HL-60 (cell line): ENCODE data around the gene GABRA4.

ENCODE experiments used
- CTCF ChIP-seq: IDR thresholded peaks from one replicate; pipeline ENCODE4 v1.5.1; 2011; ENCODE audit warnings: low read length, control low read depth, inconsistent platforms; ENCODE audit not compliant: insufficient read depth
- POLR2AphosphoS5 ChIP-seq: IDR thresholded peaks from 2 replicates; pipeline ENCODE4 v1.6.1; 2012; ENCODE audit warnings: low read depth
- REST ChIP-seq: IDR thresholded peaks from 2 replicates; pipeline ENCODE4 v1.6.1; 2012; ENCODE audit warnings: low read depth; ENCODE audit not compliant: insufficient replicate concordance

GRCh38 chr4:46924789-46925529, 68.4 kb downstream of the GABRA4 start:
- TF ChIP-seq CTCF (no peak), POLR2AphosphoS5 (no peak), REST (no peak)
